ENCODE measurements around the gene LRMDA.

- TF ChIP-seq CTCF (optimal IDR thresholded peaks at IDR 0.05 in 1 of 3, IDR thresholded peaks at IDR 0.05 in 1 of 3, conservative IDR thresholded peaks at IDR 0.05 in 1 of 3; ENCODE audit: extremely low read depth in 1 of 3, insufficient read depth in 2 of 3, low read length in 3 of 3) (no peak), EZH2 (IDR thresholded peaks at IDR 0.05; ENCODE audit: low read length) (no peak)
Observed at GRCh38 chr10:76198287-76199035, 767.0 kb downstream of the LRMDA start.

All from keratinocyte (primary cell).